ENCODE results near the gene PTPN14.

Gene PTPN14

GRCh38 chr1:214354440-214355148 lies 196.8 kb downstream of the PTPN14 start:
- peak; percentile 23 for DNase-seq

- DNase-seq, result no peak
These were observed 198.6 kb downstream of the PTPN14 start for GRCh38 chr1:214352838-214353237.

- no peak for DNase-seq
These were observed 199.7 kb downstream of the PTPN14 start for GRCh38 chr1:214351551-214352277.

- no peak for DNase-seq
These were observed 201.6 kb downstream of the PTPN14 start for GRCh38 chr1:214349781-214350180.

- no peak for DNase-seq
These were observed 202.4 kb downstream of the PTPN14 start for GRCh38 chr1:214349008-214349407.

- no peak for DNase-seq
These were observed 206.5 kb downstream of the PTPN14 start for GRCh38 chr1:214344897-214345296.

GRCh38 chr1:214342525-214342924 lies 208.9 kb downstream of the PTPN14 start:
- DNase-seq, result no peak

GRCh38 chr1:214341932-214342331 lies 209.5 kb downstream of the PTPN14 start:
- no peak for DNase-seq

GRCh38 chr1:214341459-214341858 lies 209.9 kb downstream of the PTPN14 start:
- no peak for DNase-seq

- no peak for DNase-seq
These were observed 213.2 kb downstream of the PTPN14 start for GRCh38 chr1:214338212-214338611.

- no peak for DNase-seq
These were observed 213.9 kb downstream of the PTPN14 start for GRCh38 chr1:214337511-214337910.

GRCh38 chr1:214337015-214337414 lies 214.4 kb downstream of the PTPN14 start:
- no peak for DNase-seq

- no peak for DNase-seq
These were observed 215.8 kb downstream of the PTPN14 start for GRCh38 chr1:214335567-214335966.

GRCh38 chr1:214332946-214333798 lies 218.2 kb downstream of the PTPN14 start:
- no peak for DNase-seq

GRCh38 chr1:214331827-214332423 lies 219.5 kb downstream of the PTPN14 start:
- peak; percentile 26 for DNase-seq

GRCh38 chr1:214331180-214331579 lies 220.2 kb downstream of the PTPN14 start:
- no peak for DNase-seq

GRCh38 chr1:214330715-214331114 lies 220.7 kb downstream of the PTPN14 start:
- no peak for DNase-seq

GRCh38 chr1:214330222-214330621 lies 221.2 kb downstream of the PTPN14 start:
- no peak for DNase-seq

- DNase-seq, result no peak
These were observed 221.8 kb downstream of the PTPN14 start for GRCh38 chr1:214329470-214330220.

- DNase-seq, result peak; percentile 77
These were observed 222.5 kb downstream of the PTPN14 start for GRCh38 chr1:214328770-214329469.

GRCh38 chr1:214327514-214327913 lies 223.9 kb downstream of the PTPN14 start:
- DNase-seq, result no peak

GRCh38 chr1:214326406-214326805 lies 225.0 kb downstream of the PTPN14 start:
- no peak for DNase-seq
